PC-3 (cell line): ENCODE data around the gene GET3. TPM values are rescaled to one million over a fixed set of nuclear protein-coding genes. Genes with fewer than 3 reads are reported as not detected.

Source experiments
- ATAC-seq: fragments of 200-7000 bp; cut with Tn5 transposase; 2 replicates; pipeline ENCODE4 v1.9.1; 2020; ENCODE audit warnings: mild to moderate bottlenecking, moderate library complexity
- BruUV-seq: library from RNA; stranded (reverse); fragments of 400-500 nt; replicated peaks from 2 replicates; lab custom pipeline; 2021; lab: Mats Ljungman, UMichigan
- CTCF ChIA-PET: fragments of 300-600 bp; sonication (Branson Sonifier 250); formaldehyde crosslinking; loops from one replicate; lab custom pipeline; 2022; ENCODE audit warnings: antibody characterized with exemption; lab: Charles Lee
- POLR2A ChIA-PET: fragments of 300-600 bp; sonication (Branson Sonifier 250); formaldehyde crosslinking; loops from one replicate; lab custom pipeline; 2022; ENCODE audit warnings: antibody characterized with exemption; ENCODE audit not compliant: unreplicated experiment; lab: Charles Lee
- DNase-seq: peaks from one replicate; pipeline ENCODE4 v3.0.0-alpha.2; 2015
- H2AFZ ChIP-seq: fragments of 300-600 bp; sonication (generic); 2 replicates; pipeline ENCODE4 v1.6.0; 2016; ENCODE audit warnings: antibody characterized with exemption, low read length
- H3F3A ChIP-seq: fragments of 300-600 bp; sonication (generic); one replicate; pipeline ENCODE4 v1.6.0; 2017; ENCODE audit warnings: antibody characterized with exemption, low read length, control low read depth, mild to moderate bottlenecking; ENCODE audit not compliant: unreplicated experiment
- H3K27ac ChIP-seq: fragments of 300-600 bp; sonication (generic); 2 replicates; pipeline ENCODE4 v1.5.1; 2016; ENCODE audit warnings: mild to moderate bottlenecking, low read length
- H3K27me3 ChIP-seq: fragments of 300-600 bp; sonication (generic); 2 replicates; pipeline ENCODE4 v1.6.1; 2016; ENCODE audit warnings: low read length, mixed read lengths
- H3K36me3 ChIP-seq: fragments of 300-600 bp; sonication (generic); 2 replicates; pipeline ENCODE4 v1.6.1; 2016; ENCODE audit warnings: low read depth, mixed run types, low read length, mixed read lengths
- H3K4me1 ChIP-seq: fragments of 300-600 bp; sonication (generic); 2 replicates; pipeline ENCODE4 v1.5.1; 2016; ENCODE audit warnings: low read length; ENCODE audit not compliant: insufficient read depth
- H3K4me2 ChIP-seq: fragments of 300-600 bp; sonication (generic); 2 replicates; pipeline ENCODE4 v1.6.0; 2016; ENCODE audit warnings: low read length
- H3K4me3 ChIP-seq: fragments of 300-600 bp; sonication (generic); 2 replicates; pipeline ENCODE4 v1.5.1; 2016; ENCODE audit warnings: mild to moderate bottlenecking, low read length, mixed read lengths
- H3K79me2 ChIP-seq: fragments of 300-600 bp; sonication (generic); 2 replicates; pipeline ENCODE4 v1.6.1; 2017; ENCODE audit warnings: low read length, mixed read lengths
- H3K9ac ChIP-seq: fragments of 300-600 bp; sonication (generic); 2 replicates; pipeline ENCODE4 v1.6.0; 2016; ENCODE audit warnings: mild to moderate bottlenecking, low read length
- H3K9me2 ChIP-seq: fragments of 300-600 bp; sonication (generic); replicated peaks from 2 replicates; pipeline ENCODE4 v1.6.1; 2016; ENCODE audit warnings: mixed run types, low read length, mixed read lengths
- H3K9me3 ChIP-seq: fragments of 300-600 bp; sonication (generic); 2 replicates; pipeline ENCODE4 v1.6.1; 2016; ENCODE audit warnings: low read length, mixed read lengths
- H4K20me1 ChIP-seq: fragments of 300-600 bp; sonication (generic); 2 replicates; pipeline ENCODE4 v1.6.1; 2016; ENCODE audit warnings: low read length, mixed read lengths
- CTCF ChIP-seq: fragments of 300-600 bp; sonication (generic); conservative IDR thresholded peaks from 2 replicates; pipeline ENCODE4 v1.5.1; 2017; ENCODE audit warnings: antibody characterized with exemption, low read depth, mild to moderate bottlenecking, low read length
- EZH2 ChIP-seq: fragments of 300-600 bp; sonication (generic); IDR thresholded peaks from one replicate; pipeline ENCODE4 v1.6.1; 2017; ENCODE audit warnings: antibody characterized with exemption, mild to moderate bottlenecking, low read length; ENCODE audit not compliant: unreplicated experiment
- EZH2phosphoT487 ChIP-seq: fragments of 300-600 bp; sonication (generic); IDR thresholded peaks from 2 replicates; pipeline ENCODE4 v1.6.1; 2018; ENCODE audit warnings: mild to moderate bottlenecking, antibody characterized with exemption, low read length, borderline replicate concordance
- intact Hi-C: fragments of 100-400 bp; cut with micrococcal nuclease; formaldehyde crosslinking; loops from 2 replicates; pipeline ENCODE4 v1.9.0; 2023
- total RNA-seq: library from RNA; depleted of rRNA; stranded (reverse); fragments of >200 nt; gene quantifications from 2 replicates; pipeline ENCODE4 v1.2.3, GENCODE V29; 2014

The GET3 gene
- total RNA-seq, 1 experiment from 2014 or later = 264 TPM

- Histone ChIP-seq H3K9ac (no peak overlapping the region), H3K4me3 (no peak overlapping the region), H3K4me2 (no peak overlapping the region), H3K27ac (no peak overlapping the region), H3K9me2 (no peaks in the 10 kb centered on the region), H3K36me3 (no peaks in the 10 kb centered on the region), H3K27me3 (peaks cover 11% of the 10 kb centered on the region), H2AFZ (no peak overlapping the region), H3K4me1 (peaks cover 10% of the 10 kb centered on the region), H3K9me3 (no peaks in the 10 kb centered on the region), H4K20me1 (no peaks in the 10 kb centered on the region), H3F3A (no peaks in the 10 kb centered on the region), H3K79me2 (no peaks in the 10 kb centered on the region)
- BruUV-seq = no TSS peak
- TF ChIP-seq CTCF = no peak
- no peak for TF ChIP-seq EZH2phosphoT487
- no peak for TF ChIP-seq EZH2
- intact Hi-C loops = no loop called here
- no peak for ATAC-seq
- DNase-seq = no peak
- ChIA-PET POLR2A (interaction anchor here (0.6 kb wide), 1 partner anchor 39 kb away, joined by 5 read pairs; no protein-coding TSS in a partner anchor), CTCF (no interaction called here)
These were observed 17.3 kb downstream of the GET3 start for GRCh38 chr19:12754465-12755196.

DNA sequence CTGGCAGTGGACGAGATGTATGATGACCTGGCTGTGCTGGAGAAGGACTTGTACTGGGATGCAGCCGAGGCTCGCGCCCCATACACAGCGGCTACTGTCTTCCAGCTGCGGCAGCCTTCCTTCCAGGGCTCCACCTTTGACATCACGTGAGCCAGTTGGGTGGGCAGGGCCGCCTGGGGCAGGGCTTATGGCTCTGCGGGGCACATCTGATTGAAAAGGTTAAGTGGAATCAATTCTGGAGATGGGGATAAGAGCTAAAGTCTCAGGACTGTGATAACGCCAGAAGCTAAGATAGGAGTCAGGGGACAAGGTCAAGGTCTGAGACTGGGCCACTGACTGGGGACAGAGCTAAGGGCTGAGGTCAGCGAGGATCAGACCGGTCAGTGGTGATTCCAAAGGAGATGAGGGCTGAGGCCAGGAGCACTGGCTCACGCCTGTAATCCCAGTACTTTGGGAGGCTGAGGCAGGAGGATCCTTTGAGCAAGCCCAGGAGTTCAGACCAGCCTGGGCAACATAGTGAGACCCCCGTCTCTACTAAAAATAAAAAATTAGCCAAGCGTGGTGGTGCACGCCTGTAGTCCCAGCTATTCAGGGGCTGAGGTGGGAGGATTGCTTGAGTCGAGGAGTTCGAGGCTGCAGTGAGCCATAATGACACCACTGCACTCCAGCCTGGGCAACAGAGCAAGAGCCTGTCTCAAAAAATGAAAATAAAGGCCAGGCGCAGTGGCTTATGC, 19.0 kb downstream of the GET3 start:
- intact Hi-C loops = no loop called here
- no peaks in the 10 kb centered on the region for H3K9me3 ChIP-seq
- BruUV-seq = no TSS peak
- H3K4me2 ChIP-seq = no peak overlapping the region
- no peak for DNase-seq
- TF ChIP-seq EZH2phosphoT487 = no peak
- no peak for TF ChIP-seq EZH2
- TF ChIP-seq CTCF = no peak
- no peaks in the 10 kb centered on the region for H3K4me1 ChIP-seq
- H3K4me3 ChIP-seq = no peak overlapping the region
- peaks cover 9% of the 10 kb centered on the region for H3K27me3 ChIP-seq
- H4K20me1 ChIP-seq = no peaks in the 10 kb centered on the region
- CTCF ChIA-PET = no interaction called here
- H3F3A ChIP-seq = no peaks in the 10 kb centered on the region
- POLR2A ChIA-PET = interaction anchor here (0.8 kb wide), 1 partner anchor 35 kb away, joined by 3 read pairs; the partner anchor contains the start of gene JUNB
- no peak overlapping the region for H3K9ac ChIP-seq
- no peaks in the 10 kb centered on the region for H3K9me2 ChIP-seq
- ATAC-seq = no peak
- no peak overlapping the region for H3K27ac ChIP-seq
- H3K36me3 ChIP-seq = no peaks in the 10 kb centered on the region
- no peak overlapping the region for H2AFZ ChIP-seq
- no peaks in the 10 kb centered on the region for H3K79me2 ChIP-seq
